Gastroesophageal sphincter (tissue), 3 donors: ENCODE data around the gene COL18A1.

Experiments used
- EP300 ChIP-seq: sonication (generic); formaldehyde crosslinking; IDR thresholded peaks from one replicate; pipeline ENCODE4 v1.6.1; 2017; ENCODE audit warnings: antibody characterized with exemption, mild to moderate bottlenecking
- POLR2AphosphoS5 ChIP-seq: sonication (generic); formaldehyde crosslinking; IDR thresholded peaks from one replicate; pipeline ENCODE4 v1.6.1; 2017; ENCODE audit warnings: antibody characterized with exemption
- TF ChIP-seq, protein P1 (sequence below), 4 experiments: fragments of 200-600 bp in 2 of 4; fragments of 450-650 bp in 2 of 4; sonication (generic) in 1 of 4; IDR thresholded peaks; one replicate each; pipeline ENCODE4 v1.5.1; 2017 to 2019; ENCODE audit warnings: antibody characterized with exemption in 4 of 4, mild to moderate bottlenecking in 2 of 4, moderate library complexity in 2 of 4

DNA sequence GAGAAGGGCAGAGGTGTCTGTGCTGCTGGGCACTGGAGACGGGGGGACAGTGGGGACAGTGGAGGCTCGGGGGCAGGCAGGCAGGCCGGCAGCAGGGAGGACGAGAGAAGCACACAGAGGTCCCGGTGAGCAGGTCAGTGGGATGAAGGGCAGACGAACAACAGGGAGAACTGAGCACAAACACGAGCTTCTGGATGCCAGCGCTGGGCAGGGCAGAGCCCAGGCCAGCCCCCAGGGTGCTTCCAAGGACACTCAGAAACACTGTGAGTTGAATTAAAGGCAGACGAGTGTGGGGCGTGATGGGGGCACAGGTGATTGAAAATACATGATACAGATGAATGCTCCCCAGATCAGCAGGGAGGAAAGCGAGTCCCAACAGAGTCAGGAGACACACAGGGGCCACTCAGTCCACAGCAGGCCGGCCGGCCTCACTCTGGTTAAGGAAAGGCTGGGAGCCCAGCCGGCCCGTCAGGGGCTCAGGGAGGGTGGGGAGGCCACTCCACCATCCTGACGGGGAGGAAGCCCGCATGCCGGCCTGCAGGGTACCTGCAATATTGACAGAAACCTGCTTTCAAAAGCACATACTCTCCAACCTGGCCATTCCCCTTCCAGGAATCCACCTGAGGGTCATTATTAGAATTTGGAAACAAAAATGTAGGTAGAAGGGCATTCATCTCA is 123.2 kb downstream of the COL18A1 start:
- TF ChIP-seq, protein P1, sequence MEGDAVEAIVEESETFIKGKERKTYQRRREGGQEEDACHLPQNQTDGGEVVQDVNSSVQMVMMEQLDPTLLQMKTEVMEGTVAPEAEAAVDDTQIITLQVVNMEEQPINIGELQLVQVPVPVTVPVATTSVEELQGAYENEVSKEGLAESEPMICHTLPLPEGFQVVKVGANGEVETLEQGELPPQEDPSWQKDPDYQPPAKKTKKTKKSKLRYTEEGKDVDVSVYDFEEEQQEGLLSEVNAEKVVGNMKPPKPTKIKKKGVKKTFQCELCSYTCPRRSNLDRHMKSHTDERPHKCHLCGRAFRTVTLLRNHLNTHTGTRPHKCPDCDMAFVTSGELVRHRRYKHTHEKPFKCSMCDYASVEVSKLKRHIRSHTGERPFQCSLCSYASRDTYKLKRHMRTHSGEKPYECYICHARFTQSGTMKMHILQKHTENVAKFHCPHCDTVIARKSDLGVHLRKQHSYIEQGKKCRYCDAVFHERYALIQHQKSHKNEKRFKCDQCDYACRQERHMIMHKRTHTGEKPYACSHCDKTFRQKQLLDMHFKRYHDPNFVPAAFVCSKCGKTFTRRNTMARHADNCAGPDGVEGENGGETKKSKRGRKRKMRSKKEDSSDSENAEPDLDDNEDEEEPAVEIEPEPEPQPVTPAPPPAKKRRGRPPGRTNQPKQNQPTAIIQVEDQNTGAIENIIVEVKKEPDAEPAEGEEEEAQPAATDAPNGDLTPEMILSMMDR (IDR thresholded peaks at IDR 0.05) = no peak
- TF ChIP-seq POLR2AphosphoS5 (no peak), EP300 (no peak)
